Lung microvascular endothelial cell (primary cell): ENCODE data around the gene ATG3. TPM values are rescaled to one million over a fixed set of nuclear protein-coding genes. Genes with fewer than 3 reads are reported as not detected.
"Not testable (repeated sequence)": the region's sequence is repeated elsewhere in the genome, so short reads cannot be mapped to it uniquely, and the experiment has no call there.

Experiments
- DNase-seq, 2 donors: peaks; one replicate each; pipeline versions ENCODE4 v3.0.0 to v3.0.0-alpha.2; 2010; ENCODE audit warnings: low read depth in 2 of 2
- total RNA-seq: library from RNA; depleted of rRNA; stranded (reverse); fragments of >200 nt; gene quantifications from 2 replicates; pipeline ENCODE4 v1.2.1, GENCODE V29; 2014

The ATG3 gene
- 60.1 and 66.1 TPM in 2 replicates for total RNA-seq

- DNase-seq: peak; percentile 99
These were observed at the start of gene ATG3, which contains the start of gene SLC35A5 for GRCh38 chr3:112561734-112562529. Gene ATG3, minus strand, starts transcription at chr3:112561962. Its CDS starts 434 bp downstream, at chr3:112561528. Gene SLC35A5, plus strand, starts transcription at chr3:112562045. Its CDS starts 1,359 bp downstream, at chr3:112563404.

DNA sequence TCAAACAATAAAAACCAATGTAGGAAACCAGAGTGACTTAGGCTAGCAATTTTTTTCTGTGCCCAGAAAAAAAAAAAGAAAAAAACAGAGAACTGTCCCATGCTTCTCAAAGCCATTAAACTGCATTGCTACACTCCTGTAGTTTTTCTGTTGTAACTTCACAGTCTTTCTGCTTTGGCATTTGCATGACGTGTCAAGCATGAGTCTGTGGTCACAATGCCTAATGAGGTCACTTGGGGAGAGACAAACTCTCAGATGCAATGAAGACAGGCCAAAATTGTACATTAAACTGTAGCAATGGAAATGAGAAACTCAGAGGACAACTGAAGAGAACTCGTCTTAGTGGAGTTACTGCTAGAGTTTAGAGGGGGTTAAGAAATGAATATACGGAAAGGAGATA is 48.4 kb upstream of the ATG3 start:
- DNase-seq: no peak

GRCh38 chr3:112607863-112608262 is 46.1 kb upstream of the ATG3 start:
- no peak for DNase-seq

GRCh38 chr3:112606098-112606497 is 44.3 kb upstream of the ATG3 start:
- no peak for DNase-seq

DNA sequence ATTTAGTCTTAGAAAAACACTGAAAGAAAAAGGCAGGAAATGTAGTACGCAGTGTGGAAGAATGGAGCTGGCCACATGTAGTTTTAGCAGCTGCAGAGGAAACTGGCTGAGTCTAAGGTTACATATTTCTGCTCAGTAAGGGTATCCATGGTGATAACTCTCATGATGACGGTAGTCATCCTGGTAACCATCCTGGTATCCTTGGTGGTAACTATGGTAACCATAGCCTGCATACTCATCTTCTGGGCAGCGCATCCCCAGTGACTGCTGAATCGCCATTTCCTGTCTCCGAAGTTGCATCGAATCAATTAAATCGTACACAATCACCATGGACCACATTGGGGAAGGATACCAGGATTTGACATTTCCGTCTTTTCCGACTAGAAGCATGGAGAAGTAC is 43.5 kb upstream of the ATG3 start:
- DNase-seq: peak; percentile 99 to 100

DNA sequence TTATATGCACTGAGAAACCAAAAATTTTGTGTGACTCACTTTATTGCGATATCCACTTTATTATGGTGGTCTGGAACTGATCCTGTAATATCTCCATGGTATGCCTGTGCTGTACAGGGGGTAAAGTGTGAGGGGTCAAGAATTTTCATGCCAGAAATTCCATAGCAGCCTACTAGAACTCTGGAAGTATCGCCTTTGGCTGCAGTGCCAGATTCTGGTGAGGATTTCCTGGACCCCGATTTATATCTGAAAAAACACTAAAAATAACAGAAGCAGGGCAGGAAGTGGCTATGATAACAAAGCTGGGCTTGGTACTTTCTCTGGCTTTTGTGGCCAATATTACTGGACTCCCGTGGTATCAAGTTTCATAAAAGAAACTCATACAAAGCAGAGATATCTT is 42.8 kb upstream of the ATG3 start:
- peak; percentile 90 to 97 for DNase-seq

DNA sequence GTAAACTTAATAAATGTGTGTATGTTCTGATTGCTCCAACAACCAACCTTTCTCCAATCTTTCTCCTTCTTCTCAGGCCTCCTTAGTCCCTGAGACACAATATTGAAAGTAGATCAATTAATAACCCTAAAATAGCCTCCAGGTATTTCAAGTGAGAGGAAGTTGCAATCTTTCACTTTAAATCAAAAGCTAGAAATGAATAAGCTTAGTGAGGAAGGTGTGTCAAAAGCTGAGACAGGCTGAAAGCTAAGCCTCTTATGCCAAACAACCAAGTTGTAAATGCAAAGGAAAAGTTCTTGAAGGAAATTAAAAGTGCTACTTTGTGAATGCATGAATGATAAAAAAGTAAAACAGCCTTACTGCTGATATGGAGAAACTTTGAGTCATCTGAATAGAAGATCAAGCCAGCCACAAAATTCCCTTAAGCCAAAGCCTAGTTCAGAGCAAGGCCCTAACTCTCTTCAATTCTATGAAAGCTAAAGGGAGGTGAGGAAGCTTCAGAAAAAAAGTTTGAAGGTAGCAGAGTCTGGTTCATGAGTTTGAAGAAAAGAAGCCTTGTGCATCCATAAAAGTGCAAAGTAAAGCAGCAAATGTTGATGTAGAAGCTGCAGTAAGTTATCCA is 40.6 kb upstream of the ATG3 start:
- DNase-seq: no peak

DNA sequence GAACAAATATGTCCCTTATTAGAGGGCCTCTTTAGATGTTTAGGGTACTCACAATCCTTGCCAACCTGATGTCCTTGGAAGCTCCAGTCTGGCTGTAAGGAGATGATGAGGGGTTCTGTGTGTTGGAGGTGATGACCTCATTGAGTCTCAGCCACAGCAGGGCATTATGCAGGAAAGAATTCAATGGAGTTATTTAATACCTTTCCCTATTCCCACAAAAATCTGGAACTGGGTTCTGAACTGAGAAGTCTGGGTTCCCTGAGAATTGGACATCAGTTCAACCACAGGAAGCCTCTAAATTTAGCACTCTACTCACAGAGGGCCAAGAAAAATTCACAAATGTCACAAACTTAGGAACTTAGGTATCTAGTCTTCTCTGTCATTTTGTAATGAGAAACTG is 37.0 kb upstream of the ATG3 start:
- DNase-seq: no peak

- DNase-seq: no peak
These were observed 36.2 kb upstream of the ATG3 start for GRCh38 chr3:112597945-112598344.

GRCh38 chr3:112594856-112595255 is 33.1 kb upstream of the ATG3 start:
- DNase-seq: no peak

- DNase-seq: no peak
These were observed 31.5 kb upstream of the ATG3 start for GRCh38 chr3:112593258-112593657.

GRCh38 chr3:112587336-112587735 is 25.6 kb upstream of the ATG3 start:
- DNase-seq: no peak

DNA sequence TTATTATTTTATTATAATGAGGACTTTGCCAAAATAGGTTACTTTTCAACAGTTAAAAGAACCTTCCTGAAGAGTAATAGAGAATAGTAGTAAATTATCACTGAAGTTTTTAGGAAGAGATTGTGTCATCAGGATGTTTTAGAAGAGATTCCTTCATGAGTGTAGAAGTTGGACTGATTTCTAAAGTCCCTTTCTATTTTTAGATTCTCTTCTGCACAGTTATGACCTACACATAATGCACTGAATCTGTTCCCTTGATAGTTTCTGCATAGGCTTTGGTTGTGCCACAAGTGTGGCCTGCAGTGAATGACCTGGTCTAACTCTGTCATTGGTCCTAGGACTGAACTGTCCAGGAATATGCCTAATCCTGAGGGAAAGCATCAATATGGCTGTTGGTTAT is 24.0 kb upstream of the ATG3 start:
- no peak for DNase-seq

DNA sequence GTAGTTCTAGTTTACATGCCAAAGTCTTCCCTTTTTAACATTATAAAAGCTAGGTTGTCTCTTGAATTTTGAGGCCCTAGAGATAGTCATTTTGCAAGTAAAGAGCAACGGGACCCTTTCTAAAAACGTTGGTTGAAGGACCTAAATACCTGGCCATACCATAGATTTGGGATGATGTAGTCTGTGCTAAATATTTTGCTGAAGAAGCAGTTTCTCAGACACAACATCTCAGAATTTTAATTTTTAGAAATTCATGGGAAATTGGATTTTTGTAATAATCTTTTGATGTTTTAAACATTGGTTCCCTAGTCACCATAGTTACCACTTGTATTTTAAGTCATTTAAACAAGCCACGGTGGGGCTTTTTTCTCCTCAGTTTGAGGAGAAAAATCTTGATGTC is 21.3 kb upstream of the ATG3 start:
- DNase-seq: no peak

DNA sequence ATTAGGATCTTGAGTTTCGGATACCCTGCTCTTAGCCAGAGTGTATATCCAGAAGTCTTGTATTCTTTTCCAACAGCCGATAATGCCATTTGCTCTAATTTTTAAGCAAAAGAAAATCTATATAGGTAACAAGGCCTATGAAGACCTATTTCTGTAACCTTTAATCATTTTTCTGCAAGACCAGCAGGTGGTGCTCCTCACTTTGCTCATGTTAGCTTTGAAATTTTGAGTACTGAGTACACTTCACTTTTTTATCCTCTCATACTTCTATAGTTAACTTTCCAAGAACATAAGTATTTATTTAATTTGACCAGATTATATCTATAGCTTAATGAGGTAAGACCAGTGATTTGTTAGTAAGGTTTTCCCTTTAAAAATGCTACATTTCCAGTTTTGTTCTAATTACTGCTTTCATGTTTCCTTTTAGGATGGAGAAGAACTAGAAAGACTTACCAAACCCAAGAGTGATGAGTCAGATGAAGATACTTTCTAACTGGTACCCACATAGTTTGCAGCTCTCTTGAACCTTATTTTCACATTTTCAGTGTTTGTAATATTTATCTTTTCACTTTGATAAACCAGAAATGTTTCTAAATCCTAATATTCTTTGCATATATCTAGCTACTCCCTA is 20.6 kb upstream of the ATG3 start:
- DNase-seq: peak; percentile 85 to 91

- peak; percentile 45 to 57 for DNase-seq
These were observed 17.9 kb upstream of the ATG3 start for GRCh38 chr3:112579697-112580096.

GRCh38 chr3:112579232-112579631 is 17.5 kb upstream of the ATG3 start:
- no peak for DNase-seq

DNA sequence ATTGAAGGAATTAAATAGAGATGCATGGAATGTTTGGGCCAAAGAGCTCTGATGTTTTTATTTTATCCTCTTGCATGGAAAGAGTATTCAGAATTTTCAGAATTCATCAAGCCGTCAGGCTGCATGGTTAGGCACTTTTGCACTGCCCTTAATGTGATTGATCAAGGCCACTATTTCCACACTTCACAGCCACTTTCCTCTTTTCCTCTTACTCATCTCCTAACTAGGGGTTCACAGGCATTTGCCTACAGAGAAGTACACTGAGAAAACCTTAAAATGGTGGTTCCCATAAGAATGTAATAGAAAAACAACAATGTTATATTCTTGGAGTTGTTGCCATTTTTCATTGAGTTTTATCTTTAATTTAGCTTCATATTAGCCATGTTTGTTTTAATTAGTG is 10.9 kb upstream of the ATG3 start:
- no peak for DNase-seq

DNA sequence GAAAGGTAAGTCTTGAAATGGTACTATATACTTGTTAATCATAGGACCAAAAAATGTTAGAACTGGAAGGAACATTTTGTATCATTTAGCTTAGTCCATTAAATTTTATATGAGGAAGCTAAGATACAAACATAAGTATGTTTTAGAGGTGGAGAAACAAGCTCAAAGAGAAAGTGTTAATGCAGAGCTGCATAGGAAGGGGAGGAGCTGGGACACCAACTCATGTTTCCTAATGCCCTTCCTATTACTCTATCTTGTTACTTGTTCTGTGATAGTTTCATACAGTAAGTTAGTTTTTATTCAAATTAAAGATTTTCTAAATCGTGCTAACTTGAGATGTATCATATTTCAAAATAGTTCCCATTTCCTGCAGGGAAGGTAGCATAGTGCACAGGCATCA is 7.5 kb upstream of the ATG3 start:
- peak; percentile 49 to 55 for DNase-seq

DNA sequence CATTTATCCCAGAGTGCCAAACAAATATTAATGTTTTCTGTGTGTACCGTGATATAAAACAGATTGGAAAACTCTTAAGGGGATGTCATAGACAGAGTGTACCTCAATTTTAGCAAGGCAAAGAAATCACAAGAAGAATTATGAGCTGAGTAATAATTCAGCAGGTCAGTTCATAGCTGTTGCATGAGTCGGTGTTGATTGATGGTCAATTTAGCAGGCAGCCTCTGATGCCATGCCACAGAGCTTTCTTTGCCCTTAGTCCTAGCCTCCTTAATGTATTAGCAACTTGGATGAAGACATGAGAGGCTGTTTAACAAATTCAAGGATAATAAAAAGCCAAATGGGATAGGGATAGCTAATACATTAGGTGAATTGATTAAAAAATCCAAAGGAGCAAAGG is 6.9 kb upstream of the ATG3 start:
- peak; percentile 34 to 62 for DNase-seq

GRCh38 chr3:112564940-112565305 is 3.2 kb upstream of the ATG3 start:
- no peak for DNase-seq

DNA sequence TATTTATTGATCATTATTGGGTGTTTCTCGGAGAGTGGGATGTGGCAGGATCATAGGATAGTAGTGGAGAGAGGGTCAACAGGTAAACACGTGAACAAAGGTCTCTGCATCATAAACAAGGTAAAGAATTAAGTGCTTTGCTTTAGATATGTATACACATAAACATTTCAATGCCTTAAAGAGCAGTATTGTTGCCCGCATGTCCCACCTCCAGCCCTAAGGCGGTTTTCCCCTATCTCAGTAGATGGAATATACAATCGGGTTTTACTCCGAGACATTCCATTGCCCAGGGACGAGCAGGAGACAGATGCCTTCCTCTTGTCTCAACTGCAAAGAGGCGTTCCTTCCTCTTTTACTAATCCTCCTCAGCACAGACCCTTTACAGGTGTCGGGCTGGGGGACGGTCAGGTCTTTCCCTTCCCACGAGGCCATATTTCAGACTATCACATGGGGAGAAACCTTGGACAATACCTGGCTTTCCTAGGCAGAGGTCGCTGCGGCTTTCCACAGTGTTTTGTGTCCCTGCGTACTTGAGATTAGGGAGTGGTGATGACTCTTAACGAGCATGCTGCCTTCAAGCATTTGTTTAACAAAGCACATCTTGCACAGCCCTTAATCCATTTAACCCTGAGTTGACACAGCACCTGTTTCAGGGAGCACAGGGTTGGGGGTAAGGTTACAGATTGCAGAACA is 2.6 kb upstream of the ATG3 start:
- not testable (repeated sequence) for DNase-seq
